Neutrophil (primary cell): ENCODE measurements around the gene SRGAP1.

Experiments
- H3K27ac ChIP-seq: fragments of 200-600 bp; sonication (generic); 2 replicates; pipeline ENCODE4 v1.5.1; 2016; ENCODE audit warnings: mild to moderate bottlenecking, moderate library complexity
- H3K27me3 ChIP-seq: fragments of 200-600 bp; sonication (generic); 2 replicates; pipeline ENCODE4 v1.6.0; 2016; ENCODE audit warnings: mild to moderate bottlenecking
- H3K36me3 ChIP-seq: fragments of 200-600 bp; sonication (generic); 2 replicates; pipeline ENCODE4 v1.5.1; 2017
- H3K4me1 ChIP-seq, 2 experiments: fragments of 200-600 bp in 1 of 2; sonication (generic) in 1 of 2; 1 replicate in 1 of 2; 2 replicates in 1 of 2; pipeline versions ENCODE4 v1.5.1 to v1.6.1; 2013 to 2016; ENCODE audit warnings: low read depth in 1 of 2, low read length in 1 of 2, mild to moderate bottlenecking in 1 of 2, moderate library complexity in 1 of 2; ENCODE audit not compliant: control insufficient read depth in 1 of 2, insufficient read depth in 1 of 2
- H3K4me3 ChIP-seq, 2 experiments: fragments of 200-600 bp in 1 of 2; sonication (generic) in 1 of 2; 1 replicate in 1 of 2; 2 replicates in 1 of 2; pipeline ENCODE4 v1.5.1; 2013 to 2016; ENCODE audit warnings: low read depth in 1 of 2, low read length in 1 of 2, mild to moderate bottlenecking in 1 of 2, moderate library complexity in 1 of 2
- H3K9me3 ChIP-seq: fragments of 200-600 bp; sonication (generic); 2 replicates; pipeline ENCODE4 v1.5.1; 2016
- TF ChIP-seq, protein P1 (sequence below): fragments of 200-600 bp; sonication (generic); IDR thresholded peaks from 2 replicates; pipeline ENCODE4 v1.5.1; 2016; ENCODE audit warnings: antibody characterized with exemption

The SRGAP1 gene

DNA sequence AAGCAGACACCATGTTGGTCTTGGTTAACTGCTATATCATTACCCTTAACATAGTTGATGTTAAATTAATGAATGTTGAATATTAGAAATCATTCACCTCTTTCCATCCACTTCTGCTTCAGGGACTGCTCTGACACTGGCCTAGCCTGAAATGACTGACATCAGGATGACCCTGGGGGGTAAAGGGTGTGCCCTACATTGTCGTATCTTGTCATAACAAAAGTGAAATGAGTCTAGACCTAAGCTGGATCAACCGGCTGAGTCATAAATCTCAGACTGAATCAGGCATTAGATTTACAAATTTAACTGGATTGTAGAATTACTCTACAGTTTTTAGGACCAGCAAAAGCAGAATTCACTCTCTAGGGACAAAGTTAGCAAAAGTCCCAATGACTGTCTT is 342.3 kb downstream of the SRGAP1 start:
- TF ChIP-seq, protein P1, sequence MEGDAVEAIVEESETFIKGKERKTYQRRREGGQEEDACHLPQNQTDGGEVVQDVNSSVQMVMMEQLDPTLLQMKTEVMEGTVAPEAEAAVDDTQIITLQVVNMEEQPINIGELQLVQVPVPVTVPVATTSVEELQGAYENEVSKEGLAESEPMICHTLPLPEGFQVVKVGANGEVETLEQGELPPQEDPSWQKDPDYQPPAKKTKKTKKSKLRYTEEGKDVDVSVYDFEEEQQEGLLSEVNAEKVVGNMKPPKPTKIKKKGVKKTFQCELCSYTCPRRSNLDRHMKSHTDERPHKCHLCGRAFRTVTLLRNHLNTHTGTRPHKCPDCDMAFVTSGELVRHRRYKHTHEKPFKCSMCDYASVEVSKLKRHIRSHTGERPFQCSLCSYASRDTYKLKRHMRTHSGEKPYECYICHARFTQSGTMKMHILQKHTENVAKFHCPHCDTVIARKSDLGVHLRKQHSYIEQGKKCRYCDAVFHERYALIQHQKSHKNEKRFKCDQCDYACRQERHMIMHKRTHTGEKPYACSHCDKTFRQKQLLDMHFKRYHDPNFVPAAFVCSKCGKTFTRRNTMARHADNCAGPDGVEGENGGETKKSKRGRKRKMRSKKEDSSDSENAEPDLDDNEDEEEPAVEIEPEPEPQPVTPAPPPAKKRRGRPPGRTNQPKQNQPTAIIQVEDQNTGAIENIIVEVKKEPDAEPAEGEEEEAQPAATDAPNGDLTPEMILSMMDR, result no peak
- Histone ChIP-seq H3K4me1 (no peaks in the 10 kb centered on the region), H3K4me3 (no peak overlapping the region), H3K36me3 (no peaks in the 10 kb centered on the region), H3K9me3 (no peaks in the 10 kb centered on the region), H3K27me3 (no peaks in the 10 kb centered on the region), H3K27ac (no peak overlapping the region)

DNA sequence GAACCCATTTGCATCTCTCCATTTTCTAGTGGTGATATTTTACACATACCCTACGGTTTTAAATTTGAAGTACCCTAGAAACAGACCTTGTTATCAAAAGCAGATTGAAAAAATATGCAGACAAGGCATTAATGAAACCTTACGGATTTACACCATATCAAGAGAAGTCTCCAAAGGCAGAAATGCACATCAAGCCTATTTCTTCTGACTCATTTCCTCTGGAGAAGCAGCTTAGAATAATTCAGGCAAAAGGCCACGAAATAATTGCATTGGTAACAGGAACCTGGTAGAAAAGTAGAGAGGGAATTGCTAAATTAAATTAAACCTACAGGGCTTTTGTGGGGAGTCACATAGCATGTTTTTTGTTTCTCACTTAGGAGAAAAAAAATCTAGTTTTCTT is 342.9 kb downstream of the SRGAP1 start:
- Histone ChIP-seq H3K27ac (no peak overlapping the region), H3K4me3 (no peak overlapping the region), H3K36me3 (no peaks in the 10 kb centered on the region), H3K4me1 (no peaks in the 10 kb centered on the region), H3K27me3 (no peaks in the 10 kb centered on the region), H3K9me3 (no peaks in the 10 kb centered on the region)
- TF ChIP-seq, protein P1, result no peak

DNA sequence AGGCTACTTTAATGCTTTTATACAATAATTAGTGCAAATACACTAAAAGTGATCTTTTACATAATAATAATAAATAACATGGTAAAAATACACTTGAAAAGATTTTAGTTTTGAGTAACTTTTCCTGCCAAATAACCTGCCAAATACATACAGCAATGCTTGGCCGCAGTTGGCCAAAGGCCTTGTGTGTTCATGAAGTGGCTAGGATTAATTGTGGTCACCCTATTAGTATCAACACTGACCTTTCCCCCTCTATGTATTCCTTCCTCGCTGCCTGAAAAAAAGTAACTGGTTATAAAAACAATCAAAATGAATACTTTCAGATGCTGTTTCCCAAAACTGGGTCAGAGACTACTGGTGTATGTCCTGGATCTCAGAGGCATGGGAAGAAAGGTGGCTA is 343.3 kb downstream of the SRGAP1 start:
- Histone ChIP-seq H3K4me1 (no peaks in the 10 kb centered on the region), H3K4me3 (no peak overlapping the region), H3K9me3 (no peaks in the 10 kb centered on the region), H3K27ac (no peak overlapping the region), H3K36me3 (no peaks in the 10 kb centered on the region), H3K27me3 (no peaks in the 10 kb centered on the region)
- TF ChIP-seq, protein P1, result no peak

DNA sequence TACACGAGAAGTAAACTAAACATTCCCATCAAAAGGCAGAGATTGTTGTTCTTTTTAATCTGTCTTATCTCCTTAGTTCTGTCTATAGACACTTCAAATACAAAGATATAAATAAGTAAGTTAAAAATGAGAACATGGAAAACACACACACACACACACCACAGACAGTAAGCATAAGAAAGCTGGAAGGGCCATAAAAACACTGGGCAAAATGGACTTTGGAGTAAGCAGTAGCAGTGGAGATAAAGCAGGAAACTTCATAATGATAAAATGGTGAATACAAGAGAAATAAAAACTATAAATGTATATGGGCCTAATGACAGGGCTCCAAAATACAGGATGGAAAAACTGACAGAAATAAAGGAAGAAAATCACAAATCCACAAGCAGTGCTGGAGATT is 345.0 kb downstream of the SRGAP1 start:
- H3K4me3 ChIP-seq, result no peak overlapping the region
- H3K9me3 ChIP-seq, result no peaks in the 10 kb centered on the region
- no peak overlapping the region for H3K27ac ChIP-seq
- no peaks in the 10 kb centered on the region for H3K27me3 ChIP-seq
- H3K4me1 ChIP-seq, result peaks cover 0 to under 1% of the 10 kb centered on the region in 2 experiments
- no peaks in the 10 kb centered on the region for H3K36me3 ChIP-seq
- TF ChIP-seq, protein P1, result no peak

DNA sequence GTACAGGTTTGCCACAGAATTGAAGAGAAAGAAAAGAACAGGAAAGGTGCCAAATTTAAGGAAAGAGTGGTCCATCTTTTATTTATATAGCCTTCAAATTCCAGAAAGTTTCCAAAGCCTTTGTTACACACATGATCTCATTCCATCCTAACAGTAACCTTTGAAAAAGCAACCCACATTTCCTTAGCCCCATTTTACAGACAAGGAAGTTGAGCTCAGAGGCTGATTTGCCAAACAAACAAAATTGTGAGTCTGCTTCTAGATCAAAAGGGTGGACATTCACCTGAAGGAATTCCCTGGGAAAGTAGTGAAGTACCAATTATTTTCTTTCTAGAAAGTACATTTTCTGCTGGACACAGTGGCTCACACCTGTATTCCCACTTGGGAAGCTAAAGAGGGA is 345.6 kb downstream of the SRGAP1 start:
- TF ChIP-seq, protein P1, result no peak
- Histone ChIP-seq H3K4me3 (no peak overlapping the region), H3K9me3 (no peaks in the 10 kb centered on the region), H3K27ac (no peak overlapping the region), H3K27me3 (no peaks in the 10 kb centered on the region), H3K4me1 (peaks cover 0 to 6% of the 10 kb centered on the region in 2 experiments), H3K36me3 (no peaks in the 10 kb centered on the region)
